DOHH2 (cell line): ENCODE results near the gene KLK5.

Source experiments
- H3F3A ChIP-seq: fragments of 200-600 bp; sonication (generic), shearing (Covaris generic); 2 replicates; pipeline ENCODE4 v1.6.0; 2016; ENCODE audit warnings: antibody characterized with exemption, mild to moderate bottlenecking; ENCODE audit not compliant: control insufficient read depth, insufficient read depth
- H3K27ac ChIP-seq: fragments of 200-600 bp; sonication (generic); 2 replicates; pipeline ENCODE4 v1.5.1; 2014; ENCODE audit warnings: low read depth, mild to moderate bottlenecking, low read length, moderate library complexity
- H3K27me3 ChIP-seq: fragments of 200-600 bp; sonication (generic); 2 replicates; pipeline ENCODE4 v1.6.1; 2014; ENCODE audit warnings: mild to moderate bottlenecking, low read length, mixed read lengths; ENCODE audit not compliant: control insufficient read depth
- H3K36me3 ChIP-seq: fragments of 200-600 bp; sonication (generic); 2 replicates; pipeline ENCODE4 v1.6.1; 2014; ENCODE audit warnings: mild to moderate bottlenecking, low read length, moderate library complexity, mixed read lengths; ENCODE audit not compliant: control insufficient read depth
- H3K4me1 ChIP-seq: fragments of 200-600 bp; sonication (generic); 2 replicates; pipeline ENCODE4 v1.6.1; 2014; ENCODE audit warnings: mild to moderate bottlenecking, low read length, mixed read lengths; ENCODE audit not compliant: control insufficient read depth
- H3K4me2 ChIP-seq: fragments of 200-600 bp; sonication (generic); 2 replicates; pipeline ENCODE4 v1.6.0; 2014; ENCODE audit warnings: mild to moderate bottlenecking, low read length, moderate library complexity
- H3K4me3 ChIP-seq: fragments of 200-600 bp; sonication (generic); 2 replicates; pipeline ENCODE4 v1.5.1; 2014; ENCODE audit warnings: mild to moderate bottlenecking, low read length, mixed read lengths
- H3K79me2 ChIP-seq: fragments of 200-600 bp; sonication (generic); 2 replicates; pipeline ENCODE4 v1.6.1; 2014; ENCODE audit warnings: mild to moderate bottlenecking, low read length, mixed read lengths; ENCODE audit not compliant: control insufficient read depth
- H3K9me2 ChIP-seq: fragments of 200-600 bp; sonication (generic); replicated peaks from 2 replicates; pipeline ENCODE4 v1.6.1; 2014; ENCODE audit warnings: mild to moderate bottlenecking, low read length, mixed read lengths; ENCODE audit not compliant: control insufficient read depth
- H3K9me3 ChIP-seq: fragments of 200-600 bp; sonication (generic); 2 replicates; pipeline ENCODE4 v1.6.1; 2014; ENCODE audit warnings: antibody characterized with exemption, low read length, mixed read lengths; ENCODE audit not compliant: control insufficient read depth, insufficient read depth
- H4K20me1 ChIP-seq: fragments of 200-600 bp; sonication (generic); 2 replicates; pipeline ENCODE4 v1.6.0; 2014; ENCODE audit warnings: low read depth, mild to moderate bottlenecking, antibody characterized with exemption, low read length, moderate library complexity; ENCODE audit not compliant: control insufficient read depth, insufficient read depth
- EZH2phosphoT487 ChIP-seq: fragments of 200-600 bp; sonication (generic); IDR thresholded peaks from 2 replicates; pipeline ENCODE4 v1.6.1; 2017; ENCODE audit warnings: borderline replicate concordance, mild to moderate bottlenecking, antibody characterized with exemption, low read length, moderate library complexity, mixed read lengths
- TF ChIP-seq, protein P1 (sequence below): fragments of 200-600 bp; sonication (generic); IDR thresholded peaks from one replicate; pipeline ENCODE4 v1.5.1; 2014; ENCODE audit warnings: antibody characterized with exemption, mild to moderate bottlenecking, low read depth, low read length; ENCODE audit not compliant: poor library complexity, severe bottlenecking

KLK5 gene

DNA sequence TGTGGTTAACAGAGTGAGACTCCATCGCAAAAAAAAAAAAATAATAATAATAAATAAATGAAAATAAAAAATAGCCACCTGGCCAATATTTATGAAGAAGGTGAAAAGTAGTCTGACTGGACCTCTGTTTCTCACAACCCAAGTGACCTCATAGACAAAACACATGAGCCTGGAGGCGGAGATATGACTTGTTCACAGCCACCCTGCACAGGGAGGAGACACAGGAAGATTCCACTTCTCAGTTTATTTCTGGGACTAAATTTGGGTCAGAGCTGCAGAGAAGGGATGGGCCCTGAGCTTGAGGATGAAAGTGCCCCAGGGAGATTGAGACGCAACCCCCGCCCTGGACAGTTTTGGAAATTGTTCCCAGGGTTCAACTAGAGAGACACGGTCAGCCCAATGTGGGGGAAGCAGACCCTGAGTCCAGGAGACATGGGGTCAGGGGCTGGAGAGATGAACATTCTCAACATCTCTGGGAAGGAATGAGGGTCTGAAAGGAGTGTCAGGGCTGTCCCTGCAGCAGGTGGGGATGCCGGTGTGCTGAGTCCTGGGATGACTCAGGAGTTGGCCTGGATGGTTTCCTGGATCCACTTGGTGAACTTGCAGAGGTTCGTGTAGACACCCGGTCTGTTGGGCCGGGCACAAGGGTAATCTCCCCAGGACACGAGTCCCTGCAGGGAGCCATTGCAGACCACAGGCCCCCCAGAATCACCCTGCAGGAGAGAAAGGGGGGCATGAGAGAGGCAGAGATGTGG, 9.6 kb downstream of the KLK5 start:
- H3K79me2 ChIP-seq = no peaks in the 10 kb centered on the region
- H3K27me3 ChIP-seq = no peaks in the 10 kb centered on the region
- H3K4me1 ChIP-seq = no peaks in the 10 kb centered on the region
- no peaks in the 10 kb centered on the region for H3K9me3 ChIP-seq
- no peak overlapping the region for H3K4me2 ChIP-seq
- H3K9me2 ChIP-seq = no peaks in the 10 kb centered on the region
- H3K36me3 ChIP-seq = no peaks in the 10 kb centered on the region
- H3F3A ChIP-seq = no peaks in the 10 kb centered on the region
- no peak for TF ChIP-seq EZH2phosphoT487
- TF ChIP-seq, protein P1, sequence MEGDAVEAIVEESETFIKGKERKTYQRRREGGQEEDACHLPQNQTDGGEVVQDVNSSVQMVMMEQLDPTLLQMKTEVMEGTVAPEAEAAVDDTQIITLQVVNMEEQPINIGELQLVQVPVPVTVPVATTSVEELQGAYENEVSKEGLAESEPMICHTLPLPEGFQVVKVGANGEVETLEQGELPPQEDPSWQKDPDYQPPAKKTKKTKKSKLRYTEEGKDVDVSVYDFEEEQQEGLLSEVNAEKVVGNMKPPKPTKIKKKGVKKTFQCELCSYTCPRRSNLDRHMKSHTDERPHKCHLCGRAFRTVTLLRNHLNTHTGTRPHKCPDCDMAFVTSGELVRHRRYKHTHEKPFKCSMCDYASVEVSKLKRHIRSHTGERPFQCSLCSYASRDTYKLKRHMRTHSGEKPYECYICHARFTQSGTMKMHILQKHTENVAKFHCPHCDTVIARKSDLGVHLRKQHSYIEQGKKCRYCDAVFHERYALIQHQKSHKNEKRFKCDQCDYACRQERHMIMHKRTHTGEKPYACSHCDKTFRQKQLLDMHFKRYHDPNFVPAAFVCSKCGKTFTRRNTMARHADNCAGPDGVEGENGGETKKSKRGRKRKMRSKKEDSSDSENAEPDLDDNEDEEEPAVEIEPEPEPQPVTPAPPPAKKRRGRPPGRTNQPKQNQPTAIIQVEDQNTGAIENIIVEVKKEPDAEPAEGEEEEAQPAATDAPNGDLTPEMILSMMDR = no peak
- H3K4me3 ChIP-seq = no peak overlapping the region
- no peaks in the 10 kb centered on the region for H4K20me1 ChIP-seq
- H3K27ac ChIP-seq = no peak overlapping the region

DNA sequence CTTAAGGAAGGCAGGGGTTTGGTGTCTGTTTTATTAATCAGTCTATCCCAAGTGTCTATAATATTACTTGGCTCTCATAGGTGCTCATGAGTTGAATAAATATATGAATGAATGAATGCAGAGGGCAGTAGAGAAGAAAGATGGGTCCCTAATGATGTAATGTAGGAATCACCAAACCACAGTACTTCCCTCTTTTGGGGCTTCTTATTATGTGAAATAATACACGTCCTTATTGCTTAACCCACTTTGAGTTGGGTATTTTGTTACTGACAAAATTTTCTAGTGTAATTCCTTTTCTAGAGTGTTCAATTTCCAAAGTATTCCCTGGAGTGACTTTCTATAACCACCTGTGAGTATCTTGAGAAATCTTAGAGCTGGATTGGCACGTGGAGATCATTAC, 13.2 kb downstream of the KLK5 start:
- Histone ChIP-seq H3K9me3 (no peaks in the 10 kb centered on the region), H4K20me1 (no peaks in the 10 kb centered on the region), H3K4me2 (no peak overlapping the region), H3K36me3 (no peaks in the 10 kb centered on the region), H3K9me2 (no peaks in the 10 kb centered on the region), H3K4me3 (no peak overlapping the region), H3K27me3 (no peaks in the 10 kb centered on the region), H3K4me1 (no peaks in the 10 kb centered on the region), H3K79me2 (no peaks in the 10 kb centered on the region), H3K27ac (no peak overlapping the region), H3F3A (no peaks in the 10 kb centered on the region)
- no peak for TF ChIP-seq EZH2phosphoT487
- TF ChIP-seq, protein P1 = no peak

DNA sequence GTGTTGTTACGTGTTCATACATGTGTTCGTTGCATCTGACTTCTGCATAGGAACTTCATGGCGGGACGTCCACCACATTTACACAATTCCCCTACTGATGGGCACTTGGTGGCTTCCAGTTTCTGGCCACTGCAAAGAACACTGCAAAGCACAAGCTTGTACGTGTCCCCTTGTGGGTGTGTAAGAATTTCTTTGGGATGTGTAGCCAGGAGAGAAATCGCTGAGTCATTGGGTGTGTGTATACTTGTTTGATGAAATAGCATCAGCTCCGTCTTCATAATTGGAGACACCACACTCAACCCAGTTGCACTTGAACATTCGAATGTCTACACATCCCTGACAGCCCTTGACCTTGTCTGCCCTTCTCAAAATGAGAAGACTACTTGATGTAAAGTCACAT, 19.2 kb downstream of the KLK5 start:
- Histone ChIP-seq H3K27ac (no peak overlapping the region), H3K79me2 (no peaks in the 10 kb centered on the region)
- TF ChIP-seq, protein P1 = no peak

More for the DNA sequence above, 19.2 kb downstream of the KLK5 start:
- no peak overlapping the region for H3K4me3 ChIP-seq
- H3F3A ChIP-seq = no peaks in the 10 kb centered on the region
- no peak overlapping the region for H3K4me2 ChIP-seq
- no peaks in the 10 kb centered on the region for H3K9me3 ChIP-seq
- no peaks in the 10 kb centered on the region for H3K9me2 ChIP-seq
- H3K4me1 ChIP-seq = no peaks in the 10 kb centered on the region
- H4K20me1 ChIP-seq = 0 out of 2 replicates have a peak, but pooled peaks cover 4% of the 10 kb centered on the region
- no peaks in the 10 kb centered on the region for H3K36me3 ChIP-seq
- 0 out of 2 replicates have a peak, but pooled peaks cover 4% of the 10 kb centered on the region for H3K27me3 ChIP-seq
